H1 (cell line): ENCODE results near the gene ZNF440. TPM values are rescaled to one million over a fixed set of nuclear protein-coding genes. Genes with fewer than 3 reads are reported as not detected.

Source experiments
- polyA plus RNA-seq, 7 experiments: library from polyadenylated mRNA; depleted of rRNA in 3 of 7; stranded (reverse) in 5 of 7; unstranded in 2 of 7; fragments of >200 nt in 5 of 7; fragments of 200-250 nt in 2 of 7; gene quantifications; 1 replicate in 5 of 7; 2 replicates in 1 of 7; 4 replicates in 1 of 7; pipeline versions ENCODE4 v1.2.1 to v1.2.3, GENCODE V29; 2011 to 2013; ENCODE audit warnings: missing spikeins in 2 of 7, mixed read lengths in 2 of 7
- total RNA-seq: library from RNA; stranded (reverse); fragmentation: NEBNext Ultra II Directional; extraction: Animal tissue kit (Norgen Biotek cat#: 25700); gene quantifications from 2 replicates; pipeline ENCODE4 v1.2.1, GENCODE V29; 2021
- TF ChIP-seq, protein P1 (sequence below): fragments of 300-600 bp; sonication (generic); IDR thresholded peaks from 2 replicates; pipeline ENCODE4 v1.7.1; 2012; ENCODE audit warnings: low read length, moderate library complexity, mild to moderate bottlenecking, inconsistent platforms; ENCODE audit not compliant: insufficient replicate concordance

ZNF440 gene
- total and polyA plus RNA-seq, 2 of the 8 experiments (the other 6 are each of a cell fraction or from before 2014, with no cell fraction given): 0.77 to 6.5 TPM

DNA sequence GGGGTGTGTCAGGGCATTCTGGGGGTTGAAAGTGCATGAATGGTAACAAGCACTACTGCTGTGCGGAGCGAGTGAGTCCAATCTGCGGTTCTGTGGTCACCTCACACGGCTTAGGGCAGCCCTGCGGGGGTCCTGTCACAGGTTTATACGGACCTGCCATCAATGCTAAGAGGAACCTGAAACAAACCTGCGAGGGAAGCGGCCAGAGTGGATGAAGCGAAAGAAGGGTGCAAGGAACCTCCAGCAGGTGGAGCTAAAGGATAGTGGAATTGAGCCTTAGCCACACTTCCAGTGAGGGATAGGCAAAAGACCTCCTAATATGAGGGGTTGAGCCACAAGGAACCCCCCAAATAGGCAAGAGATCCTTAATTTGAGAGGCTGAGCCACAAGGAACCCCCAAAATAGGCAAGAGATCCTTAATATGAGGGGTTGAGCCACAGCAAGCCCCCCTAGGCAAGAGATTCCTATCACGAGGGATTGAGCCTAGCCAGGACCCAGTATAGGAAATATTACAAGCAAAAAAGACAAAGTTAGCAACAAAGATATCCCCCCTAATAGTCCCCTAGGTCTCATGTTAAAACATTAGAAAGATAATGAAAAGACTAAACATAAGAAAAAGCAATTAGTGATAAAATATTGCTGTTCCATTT, 67.2 kb downstream of the ZNF440 start (continued):
- TF ChIP-seq, protein P1, sequence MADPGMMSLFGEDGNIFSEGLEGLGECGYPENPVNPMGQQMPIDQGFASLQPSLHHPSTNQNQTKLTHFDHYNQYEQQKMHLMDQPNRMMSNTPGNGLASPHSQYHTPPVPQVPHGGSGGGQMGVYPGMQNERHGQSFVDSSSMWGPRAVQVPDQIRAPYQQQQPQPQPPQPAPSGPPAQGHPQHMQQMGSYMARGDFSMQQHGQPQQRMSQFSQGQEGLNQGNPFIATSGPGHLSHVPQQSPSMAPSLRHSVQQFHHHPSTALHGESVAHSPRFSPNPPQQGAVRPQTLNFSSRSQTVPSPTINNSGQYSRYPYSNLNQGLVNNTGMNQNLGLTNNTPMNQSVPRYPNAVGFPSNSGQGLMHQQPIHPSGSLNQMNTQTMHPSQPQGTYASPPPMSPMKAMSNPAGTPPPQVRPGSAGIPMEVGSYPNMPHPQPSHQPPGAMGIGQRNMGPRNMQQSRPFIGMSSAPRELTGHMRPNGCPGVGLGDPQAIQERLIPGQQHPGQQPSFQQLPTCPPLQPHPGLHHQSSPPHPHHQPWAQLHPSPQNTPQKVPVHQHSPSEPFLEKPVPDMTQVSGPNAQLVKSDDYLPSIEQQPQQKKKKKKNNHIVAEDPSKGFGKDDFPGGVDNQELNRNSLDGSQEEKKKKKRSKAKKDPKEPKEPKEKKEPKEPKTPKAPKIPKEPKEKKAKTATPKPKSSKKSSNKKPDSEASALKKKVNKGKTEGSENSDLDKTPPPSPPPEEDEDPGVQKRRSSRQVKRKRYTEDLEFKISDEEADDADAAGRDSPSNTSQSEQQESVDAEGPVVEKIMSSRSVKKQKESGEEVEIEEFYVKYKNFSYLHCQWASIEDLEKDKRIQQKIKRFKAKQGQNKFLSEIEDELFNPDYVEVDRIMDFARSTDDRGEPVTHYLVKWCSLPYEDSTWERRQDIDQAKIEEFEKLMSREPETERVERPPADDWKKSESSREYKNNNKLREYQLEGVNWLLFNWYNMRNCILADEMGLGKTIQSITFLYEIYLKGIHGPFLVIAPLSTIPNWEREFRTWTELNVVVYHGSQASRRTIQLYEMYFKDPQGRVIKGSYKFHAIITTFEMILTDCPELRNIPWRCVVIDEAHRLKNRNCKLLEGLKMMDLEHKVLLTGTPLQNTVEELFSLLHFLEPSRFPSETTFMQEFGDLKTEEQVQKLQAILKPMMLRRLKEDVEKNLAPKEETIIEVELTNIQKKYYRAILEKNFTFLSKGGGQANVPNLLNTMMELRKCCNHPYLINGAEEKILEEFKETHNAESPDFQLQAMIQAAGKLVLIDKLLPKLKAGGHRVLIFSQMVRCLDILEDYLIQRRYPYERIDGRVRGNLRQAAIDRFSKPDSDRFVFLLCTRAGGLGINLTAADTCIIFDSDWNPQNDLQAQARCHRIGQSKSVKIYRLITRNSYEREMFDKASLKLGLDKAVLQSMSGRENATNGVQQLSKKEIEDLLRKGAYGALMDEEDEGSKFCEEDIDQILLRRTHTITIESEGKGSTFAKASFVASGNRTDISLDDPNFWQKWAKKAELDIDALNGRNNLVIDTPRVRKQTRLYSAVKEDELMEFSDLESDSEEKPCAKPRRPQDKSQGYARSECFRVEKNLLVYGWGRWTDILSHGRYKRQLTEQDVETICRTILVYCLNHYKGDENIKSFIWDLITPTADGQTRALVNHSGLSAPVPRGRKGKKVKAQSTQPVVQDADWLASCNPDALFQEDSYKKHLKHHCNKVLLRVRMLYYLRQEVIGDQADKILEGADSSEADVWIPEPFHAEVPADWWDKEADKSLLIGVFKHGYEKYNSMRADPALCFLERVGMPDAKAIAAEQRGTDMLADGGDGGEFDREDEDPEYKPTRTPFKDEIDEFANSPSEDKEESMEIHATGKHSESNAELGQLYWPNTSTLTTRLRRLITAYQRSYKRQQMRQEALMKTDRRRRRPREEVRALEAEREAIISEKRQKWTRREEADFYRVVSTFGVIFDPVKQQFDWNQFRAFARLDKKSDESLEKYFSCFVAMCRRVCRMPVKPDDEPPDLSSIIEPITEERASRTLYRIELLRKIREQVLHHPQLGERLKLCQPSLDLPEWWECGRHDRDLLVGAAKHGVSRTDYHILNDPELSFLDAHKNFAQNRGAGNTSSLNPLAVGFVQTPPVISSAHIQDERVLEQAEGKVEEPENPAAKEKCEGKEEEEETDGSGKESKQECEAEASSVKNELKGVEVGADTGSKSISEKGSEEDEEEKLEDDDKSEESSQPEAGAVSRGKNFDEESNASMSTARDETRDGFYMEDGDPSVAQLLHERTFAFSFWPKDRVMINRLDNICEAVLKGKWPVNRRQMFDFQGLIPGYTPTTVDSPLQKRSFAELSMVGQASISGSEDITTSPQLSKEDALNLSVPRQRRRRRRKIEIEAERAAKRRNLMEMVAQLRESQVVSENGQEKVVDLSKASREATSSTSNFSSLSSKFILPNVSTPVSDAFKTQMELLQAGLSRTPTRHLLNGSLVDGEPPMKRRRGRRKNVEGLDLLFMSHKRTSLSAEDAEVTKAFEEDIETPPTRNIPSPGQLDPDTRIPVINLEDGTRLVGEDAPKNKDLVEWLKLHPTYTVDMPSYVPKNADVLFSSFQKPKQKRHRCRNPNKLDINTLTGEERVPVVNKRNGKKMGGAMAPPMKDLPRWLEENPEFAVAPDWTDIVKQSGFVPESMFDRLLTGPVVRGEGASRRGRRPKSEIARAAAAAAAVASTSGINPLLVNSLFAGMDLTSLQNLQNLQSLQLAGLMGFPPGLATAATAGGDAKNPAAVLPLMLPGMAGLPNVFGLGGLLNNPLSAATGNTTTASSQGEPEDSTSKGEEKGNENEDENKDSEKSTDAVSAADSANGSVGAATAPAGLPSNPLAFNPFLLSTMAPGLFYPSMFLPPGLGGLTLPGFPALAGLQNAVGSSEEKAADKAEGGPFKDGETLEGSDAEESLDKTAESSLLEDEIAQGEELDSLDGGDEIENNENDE: no peak
